GM12872 (cell line): ENCODE data around the gene RALGPS1.

Experiments used
- TF ChIP-seq, protein P1 (sequence below): IDR thresholded peaks from 3 replicates; pipeline ENCODE4 v1.5.1; 2011; ENCODE audit warnings: low read depth, mild to moderate bottlenecking, low read length, moderate library complexity; ENCODE audit not compliant: insufficient read depth

The RALGPS1 gene

DNA sequence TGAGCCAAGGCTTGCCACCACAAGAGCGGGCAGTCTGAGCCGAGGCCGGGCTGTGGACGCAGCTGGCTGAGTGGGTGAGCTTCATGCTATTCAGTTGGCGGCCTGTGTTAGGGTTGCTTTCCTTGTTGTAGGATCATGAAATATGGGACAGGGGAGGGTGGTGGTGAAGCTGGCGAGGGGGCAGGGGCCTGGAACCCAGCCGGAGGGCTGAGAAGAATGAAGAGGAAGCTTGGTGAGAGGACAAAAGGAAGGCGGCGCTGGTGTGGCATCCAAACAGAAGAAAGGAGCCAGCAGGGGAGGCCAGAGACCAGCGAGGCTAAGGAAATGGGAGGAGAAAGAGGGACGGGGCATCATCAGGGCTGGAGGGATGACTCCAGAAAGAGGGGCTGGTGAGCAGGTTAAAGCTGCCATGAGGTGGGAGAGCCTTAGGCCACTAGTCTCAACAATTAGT is 18.3 kb downstream of the RALGPS1 start:
- TF ChIP-seq, protein P1, sequence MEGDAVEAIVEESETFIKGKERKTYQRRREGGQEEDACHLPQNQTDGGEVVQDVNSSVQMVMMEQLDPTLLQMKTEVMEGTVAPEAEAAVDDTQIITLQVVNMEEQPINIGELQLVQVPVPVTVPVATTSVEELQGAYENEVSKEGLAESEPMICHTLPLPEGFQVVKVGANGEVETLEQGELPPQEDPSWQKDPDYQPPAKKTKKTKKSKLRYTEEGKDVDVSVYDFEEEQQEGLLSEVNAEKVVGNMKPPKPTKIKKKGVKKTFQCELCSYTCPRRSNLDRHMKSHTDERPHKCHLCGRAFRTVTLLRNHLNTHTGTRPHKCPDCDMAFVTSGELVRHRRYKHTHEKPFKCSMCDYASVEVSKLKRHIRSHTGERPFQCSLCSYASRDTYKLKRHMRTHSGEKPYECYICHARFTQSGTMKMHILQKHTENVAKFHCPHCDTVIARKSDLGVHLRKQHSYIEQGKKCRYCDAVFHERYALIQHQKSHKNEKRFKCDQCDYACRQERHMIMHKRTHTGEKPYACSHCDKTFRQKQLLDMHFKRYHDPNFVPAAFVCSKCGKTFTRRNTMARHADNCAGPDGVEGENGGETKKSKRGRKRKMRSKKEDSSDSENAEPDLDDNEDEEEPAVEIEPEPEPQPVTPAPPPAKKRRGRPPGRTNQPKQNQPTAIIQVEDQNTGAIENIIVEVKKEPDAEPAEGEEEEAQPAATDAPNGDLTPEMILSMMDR, result no peak

DNA sequence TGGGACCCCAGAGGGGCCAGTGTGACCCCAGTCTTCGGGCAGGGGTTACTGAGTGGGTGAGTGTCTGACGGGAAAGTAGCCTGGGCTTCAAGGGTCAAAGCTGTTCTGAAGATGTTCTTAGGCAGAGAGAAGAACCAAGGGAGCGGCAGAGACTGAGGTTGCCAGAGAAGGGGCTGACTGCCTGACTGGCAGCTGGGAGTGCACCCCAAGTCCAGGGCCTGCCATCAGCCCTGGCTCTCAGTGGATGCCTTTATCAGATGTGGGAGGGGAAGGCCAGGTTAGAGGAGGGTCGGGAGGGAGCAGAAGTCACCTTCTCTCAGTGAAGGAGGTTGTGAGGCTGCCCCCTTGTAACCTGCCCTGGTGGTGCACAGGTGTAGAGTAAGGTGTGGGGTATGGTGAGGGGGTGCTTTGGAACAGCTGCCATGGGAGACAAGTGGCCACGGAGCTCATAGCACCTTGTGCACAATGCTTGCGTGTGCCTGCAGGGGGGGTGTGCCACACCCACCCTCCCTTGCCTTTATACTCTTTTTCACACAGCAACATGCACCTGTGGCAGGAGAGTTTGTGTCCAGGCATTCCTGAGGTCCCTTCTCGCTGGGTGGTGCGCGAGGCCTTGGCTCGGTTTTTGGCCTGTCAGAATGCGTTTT is 18.9 kb downstream of the RALGPS1 start:
- TF ChIP-seq, protein P1, result no peak

DNA sequence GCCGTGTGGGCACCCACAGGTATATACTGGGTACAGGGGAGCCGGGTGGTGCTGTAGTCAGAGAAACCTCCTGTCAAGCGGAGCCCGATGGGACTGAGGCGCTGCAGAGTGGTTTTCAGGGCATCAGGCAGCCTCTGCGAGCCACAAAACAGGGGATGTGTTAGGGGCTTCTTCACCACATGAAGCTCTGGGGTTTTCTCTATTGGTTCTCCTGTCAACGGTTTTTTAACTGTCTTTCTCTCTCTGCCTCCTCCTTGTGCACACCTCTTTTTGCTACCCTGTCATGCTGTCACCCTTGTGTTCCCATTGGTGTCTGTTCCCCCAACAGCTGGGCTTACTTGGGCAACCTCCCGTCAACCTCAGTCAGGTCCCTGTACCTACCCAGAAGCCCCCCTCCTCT is 19.9 kb downstream of the RALGPS1 start:
- TF ChIP-seq, protein P1, result no peak

DNA sequence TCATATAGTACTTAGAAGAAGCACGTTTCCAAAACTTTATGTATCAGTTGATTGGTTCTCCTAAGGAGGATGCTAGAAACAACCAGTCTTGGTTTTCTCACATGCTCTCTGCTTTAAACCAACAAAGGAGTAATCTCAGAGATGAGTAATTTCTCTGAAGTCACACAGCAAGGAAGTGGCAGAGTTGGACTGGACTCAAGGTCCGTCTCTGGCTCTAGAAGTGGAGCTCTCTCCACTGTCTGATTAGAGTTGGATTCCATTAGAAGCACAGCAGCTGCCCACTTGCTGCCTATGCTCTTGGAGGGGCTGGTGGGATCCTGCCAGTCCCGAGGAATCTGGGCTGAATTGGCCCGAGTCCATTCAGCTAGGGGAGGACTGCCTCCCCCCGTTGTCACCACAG is 21.0 kb downstream of the RALGPS1 start:
- TF ChIP-seq, protein P1, result no peak

DNA sequence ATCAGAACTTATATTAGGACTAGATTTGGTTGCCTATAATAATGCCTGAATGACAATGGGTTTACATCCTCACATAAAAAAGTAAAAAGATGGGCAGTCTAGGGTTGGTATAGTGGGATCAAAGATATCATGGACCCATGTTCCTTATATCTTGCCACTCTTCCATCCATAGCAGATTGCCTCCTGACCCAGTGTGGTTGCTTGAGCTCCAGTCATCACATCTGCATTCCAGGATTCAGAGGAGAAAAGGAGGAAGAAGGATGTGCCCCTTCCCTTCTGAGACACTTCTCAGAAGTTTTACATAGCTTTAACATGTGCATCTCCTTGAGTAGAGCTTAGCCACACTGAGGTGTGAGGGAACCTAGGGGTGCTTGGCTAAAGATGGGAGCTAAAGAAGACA is 22.9 kb downstream of the RALGPS1 start:
- TF ChIP-seq, protein P1, result no peak

DNA sequence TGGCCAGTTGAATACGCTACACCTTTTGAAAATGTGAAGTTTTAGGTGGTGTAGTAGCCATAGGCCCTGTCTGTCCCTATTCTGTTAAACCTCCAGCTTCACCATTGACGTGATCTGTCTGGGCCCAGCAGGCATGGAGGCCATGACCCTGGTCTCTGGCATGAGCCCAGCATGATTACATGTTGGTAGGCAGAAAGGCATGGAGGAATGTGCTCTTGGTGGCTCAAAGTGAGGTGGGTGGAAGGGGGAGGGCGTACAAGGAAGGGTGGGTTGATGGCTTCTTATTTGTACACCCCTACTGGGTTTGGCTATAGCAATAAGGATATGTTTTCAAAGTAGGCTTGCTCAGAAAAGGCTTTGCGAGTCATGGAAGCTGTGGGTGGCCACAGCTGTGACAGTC is 23.7 kb downstream of the RALGPS1 start:
- TF ChIP-seq, protein P1, result no peak

DNA sequence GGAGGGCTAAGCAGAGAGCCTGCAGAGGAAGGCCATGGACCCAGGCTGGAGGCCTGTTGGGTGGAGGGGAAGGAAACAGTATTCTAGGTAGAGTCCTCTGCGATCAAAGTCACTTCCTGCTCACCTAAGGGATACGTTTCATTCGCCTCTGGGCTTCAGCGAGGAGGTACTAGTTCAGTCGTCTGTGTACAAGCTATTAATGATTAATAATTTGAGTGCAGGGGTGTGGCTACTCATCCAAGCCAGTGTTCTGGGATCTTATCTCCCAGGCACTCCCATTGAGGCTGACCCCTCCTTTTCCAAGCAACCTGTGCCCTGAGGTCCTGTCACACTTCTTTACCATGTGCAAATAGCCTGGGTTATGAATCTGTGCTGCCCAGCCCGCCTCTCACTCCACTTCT is 25.2 kb downstream of the RALGPS1 start:
- TF ChIP-seq, protein P1, result no peak
